OCI-LY3 (cell line): ENCODE measurements around the gene KCNK6.
"Not testable (repeated sequence)": the region's sequence is repeated elsewhere in the genome, so short reads cannot be mapped to it uniquely, and the experiment has no call there.

Experiments used
- H2AFZ ChIP-seq: fragments of 200-600, 300-600 bp; shearing (Covaris generic); 2 replicates; pipeline ENCODE4 v1.6.0; 2014; ENCODE audit warnings: antibody characterized with exemption, low read depth, low read length
- H3K27ac ChIP-seq: fragments of 200-600, 300-600 bp; sonication (generic); 2 replicates; pipeline ENCODE4 v1.5.1; 2014; ENCODE audit warnings: mild to moderate bottlenecking, low read length, moderate library complexity, mixed read lengths
- H3K27me3 ChIP-seq: fragments of 200-600, 300-600 bp; sonication (generic); 2 replicates; pipeline ENCODE4 v1.6.1; 2014; ENCODE audit warnings: low read depth, low read length, mixed read lengths
- H3K36me3 ChIP-seq: fragments of 200-600, 300-600 bp; sonication (generic); replicated peaks from 2 replicates; pipeline ENCODE3; 2014; ENCODE audit warnings: low read depth, low read length, mixed read lengths
- H3K4me1 ChIP-seq: fragments of 300-600, 200-600 bp; sonication (generic); 2 replicates; pipeline ENCODE4 v1.6.1; 2014; ENCODE audit warnings: low read length, mixed read lengths
- H3K4me2 ChIP-seq: fragments of 200-600, 300-600 bp; sonication (generic); 2 replicates; pipeline ENCODE4 v1.6.1; 2014; ENCODE audit warnings: low read length, mixed read lengths
- H3K4me3 ChIP-seq: fragments of 300-600, 200-600 bp; sonication (generic); 2 replicates; pipeline ENCODE4 v1.5.1; 2014; ENCODE audit warnings: antibody characterized with exemption, mild to moderate bottlenecking, low read length, moderate library complexity
- H3K79me2 ChIP-seq: fragments of 300-600, 200-600 bp; shearing (Covaris generic); 2 replicates; pipeline ENCODE4 v1.6.1; 2014; ENCODE audit warnings: mild to moderate bottlenecking, low read length, mixed read lengths
- H3K9ac ChIP-seq: fragments of 300-600, 200-600 bp; shearing (Covaris generic); 2 replicates; pipeline ENCODE4 v1.6.0; 2014; ENCODE audit warnings: mild to moderate bottlenecking, low read length, moderate library complexity
- H3K9me3 ChIP-seq: fragments of 200-600, 300-600 bp; shearing (Covaris generic); 2 replicates; pipeline ENCODE4 v1.6.1; 2014; ENCODE audit warnings: low read length, mixed read lengths; ENCODE audit not compliant: insufficient read depth
- H4K20me1 ChIP-seq: fragments of 200-600, 300-600 bp; sonication (generic); 2 replicates; pipeline ENCODE4 v1.6.1; 2016; ENCODE audit warnings: low read length, mixed read lengths; ENCODE audit not compliant: insufficient read depth
- CTCF ChIP-seq: fragments of 200-600, 300-600 bp; sonication (generic); IDR thresholded peaks from 2 replicates; pipeline ENCODE4 v1.5.1; 2014; ENCODE audit warnings: antibody characterized with exemption, low read length, low read depth
- EZH2phosphoT487 ChIP-seq: fragments of 200-600 bp; shearing (Covaris generic); IDR thresholded peaks from 2 replicates; pipeline ENCODE4 v1.6.1; 2018; ENCODE audit warnings: antibody characterized with exemption, mixed run types, low read depth

Gene KCNK6

GRCh38 chr19:38360351-38360750 lies 40.7 kb downstream of the KCNK6 start:
- TF ChIP-seq EZH2phosphoT487 (no peak), CTCF (no peak)
- H3K9ac ChIP-seq, result no peak overlapping the region
- no peaks in the 10 kb centered on the region for H3K79me2 ChIP-seq
- H3K9me3 ChIP-seq, result no peaks in the 10 kb centered on the region; the same call in 1 of the 2 replicates
- no peak overlapping the region for H2AFZ ChIP-seq
- no peak overlapping the region for H3K27ac ChIP-seq
- H4K20me1 ChIP-seq, result no peaks in the 10 kb centered on the region
- H3K27me3 ChIP-seq, result peaks cover 7% of the 10 kb centered on the region
- H3K4me3 ChIP-seq, result no peak overlapping the region
- no peaks in the 10 kb centered on the region for H3K36me3 ChIP-seq
- H3K4me2 ChIP-seq, result no peak overlapping the region
- no peaks in the 10 kb centered on the region for H3K4me1 ChIP-seq

GRCh38 chr19:38360839-38361631 lies 41.4 kb downstream of the KCNK6 start:
- no peak overlapping the region for H3K27ac ChIP-seq
- H3K4me1 ChIP-seq, result no peaks in the 10 kb centered on the region
- H3K27me3 ChIP-seq, result peaks cover 7% of the 10 kb centered on the region
- no peak overlapping the region for H3K9ac ChIP-seq
- H3K4me3 ChIP-seq, result no peak overlapping the region
- no peak overlapping the region for H2AFZ ChIP-seq
- no peaks in the 10 kb centered on the region for H3K79me2 ChIP-seq
- no peak overlapping the region for H3K4me2 ChIP-seq
- no peaks in the 10 kb centered on the region for H4K20me1 ChIP-seq
- no peaks in the 10 kb centered on the region for H3K36me3 ChIP-seq
- no peaks in the 10 kb centered on the region; the same call in 1 of the 2 replicates for H3K9me3 ChIP-seq
- no peak for TF ChIP-seq EZH2phosphoT487
- no peak for TF ChIP-seq CTCF

GRCh38 chr19:38361633-38362075 lies 42.0 kb downstream of the KCNK6 start:
- H3K9ac ChIP-seq, result no peak overlapping the region
- H2AFZ ChIP-seq, result no peak overlapping the region
- no peaks in the 10 kb centered on the region for H4K20me1 ChIP-seq
- no peaks in the 10 kb centered on the region; the same call in 1 of the 2 replicates for H3K9me3 ChIP-seq
- H3K27me3 ChIP-seq, result peaks cover 7% of the 10 kb centered on the region
- no peaks in the 10 kb centered on the region for H3K79me2 ChIP-seq
- no peak overlapping the region for H3K4me2 ChIP-seq
- H3K27ac ChIP-seq, result no peak overlapping the region
- TF ChIP-seq CTCF, result no peak
- no peak for TF ChIP-seq EZH2phosphoT487
- no peaks in the 10 kb centered on the region for H3K36me3 ChIP-seq
- H3K4me3 ChIP-seq, result no peak overlapping the region
- no peaks in the 10 kb centered on the region for H3K4me1 ChIP-seq

GRCh38 chr19:38362076-38362945 lies 42.7 kb downstream of the KCNK6 start:
- no peak overlapping the region for H2AFZ ChIP-seq
- no peak overlapping the region for H3K4me3 ChIP-seq
- no peak overlapping the region for H3K27ac ChIP-seq
- no peak overlapping the region for H3K9ac ChIP-seq
- H3K9me3 ChIP-seq, result no peaks in the 10 kb centered on the region; the same call in 1 of the 2 replicates
- H3K27me3 ChIP-seq, result peaks cover 7% of the 10 kb centered on the region
- H4K20me1 ChIP-seq, result no peaks in the 10 kb centered on the region
- H3K79me2 ChIP-seq, result no peaks in the 10 kb centered on the region
- no peaks in the 10 kb centered on the region for H3K4me1 ChIP-seq
- TF ChIP-seq EZH2phosphoT487, result no peak
- TF ChIP-seq CTCF, result no peak
- no peak overlapping the region for H3K4me2 ChIP-seq
- no peaks in the 10 kb centered on the region for H3K36me3 ChIP-seq

- H3K36me3 ChIP-seq, H4K20me1 ChIP-seq, H2AFZ ChIP-seq, H3K9me3 ChIP-seq, H3K27ac ChIP-seq, H3K4me2 ChIP-seq, H3K79me2 ChIP-seq, H3K27me3 ChIP-seq, H3K4me3 ChIP-seq, H3K9ac ChIP-seq, H3K4me1 ChIP-seq: not testable (repeated sequence)
These were observed 43.5 kb downstream of the KCNK6 start for GRCh38 chr19:38362946-38363688.
